PC-9 (cell line): ENCODE measurements around the gene BAIAP3. TPM values are rescaled to one million over a fixed set of nuclear protein-coding genes. Genes with fewer than 3 reads are reported as not detected.

Experiments used
- BruUV-seq: library from RNA; stranded (reverse); fragments of 400-500 nt; replicated peaks from 2 replicates; lab custom pipeline; 2021; lab: Mats Ljungman, UMichigan
- CTCF ChIA-PET: fragments of 300-600 bp; sonication (Branson Sonifier 250); formaldehyde crosslinking; loops from one replicate; lab custom pipeline; 2022; ENCODE audit warnings: antibody characterized with exemption; lab: Charles Lee
- POLR2A ChIA-PET: fragments of 300-600 bp; sonication (Branson Sonifier 250); formaldehyde crosslinking; loops from one replicate; lab custom pipeline; 2022; ENCODE audit warnings: antibody characterized with exemption; ENCODE audit not compliant: unreplicated experiment; lab: Charles Lee
- DNase-seq, 2 experiments: peaks; one replicate each; pipeline versions ENCODE4 v3.0.0 to v3.0.0-alpha.2; 2015 to 2022; ENCODE audit warnings: mixed read lengths in 1 of 2
- H2AFZ ChIP-seq: fragments of 200-600 bp; sonication (generic); 2 replicates; pipeline ENCODE4 v1.8.1; 2017; ENCODE audit warnings: antibody characterized with exemption
- H3F3A ChIP-seq: fragments of 200-600 bp; sonication (generic); 2 replicates; pipeline ENCODE4 v1.8.1; 2017; ENCODE audit warnings: antibody characterized with exemption, mild to moderate bottlenecking, low read depth; ENCODE audit not compliant: insufficient read depth
- H3K27ac ChIP-seq: fragments of 200-600 bp; sonication (generic); 2 replicates; pipeline ENCODE4 v1.6.1; 2016; ENCODE audit warnings: mixed run types
- H3K27me3 ChIP-seq: fragments of 200-600 bp; sonication (generic); 2 replicates; pipeline ENCODE4 v1.6.1; 2016; ENCODE audit warnings: low read depth, mixed run types; ENCODE audit not compliant: insufficient read depth
- H3K36me3 ChIP-seq: fragments of 200-600 bp; sonication (generic); 2 replicates; pipeline ENCODE4 v1.6.1; 2016; ENCODE audit warnings: low read depth, mixed run types
- H3K4me1 ChIP-seq: fragments of 200-600 bp; sonication (generic); replicated peaks from 2 replicates; pipeline ENCODE4 v1.6.1; 2016; ENCODE audit warnings: mixed run types; ENCODE audit not compliant: insufficient read depth
- H3K4me2 ChIP-seq: fragments of 200-600 bp; sonication (generic); 2 replicates; pipeline ENCODE4 v1.6.1; 2017; ENCODE audit warnings: mixed run types
- H3K4me3 ChIP-seq: fragments of 200-600 bp; sonication (generic); 2 replicates; pipeline ENCODE4 v1.6.1; 2016; ENCODE audit warnings: mixed run types
- H3K79me2 ChIP-seq: fragments of 200-600 bp; sonication (generic); 2 replicates; pipeline ENCODE4 v1.6.1; 2017; ENCODE audit warnings: low read depth, mixed run types
- H3K9me2 ChIP-seq: fragments of 200-600 bp; sonication (generic); 2 replicates; pipeline ENCODE4 v1.8.1; 2017; ENCODE audit warnings: mild to moderate bottlenecking; ENCODE audit not compliant: insufficient read depth
- H3K9me3 ChIP-seq: fragments of 200-600 bp; sonication (generic); 2 replicates; pipeline ENCODE4 v1.8.1; 2016; ENCODE audit warnings: low read depth; ENCODE audit not compliant: insufficient read depth
- H4K20me1 ChIP-seq: fragments of 200-600 bp; sonication (generic); 2 replicates; pipeline ENCODE4 v1.8.1; 2017; ENCODE audit not compliant: insufficient read depth
- EZH2 ChIP-seq: fragments of 200-600 bp; sonication (generic); IDR thresholded peaks from 2 replicates; pipeline ENCODE4 v1.8.0; 2017; ENCODE audit warnings: antibody characterized with exemption, low read depth
- intact Hi-C: fragments of 100-400 bp; cut with micrococcal nuclease; formaldehyde crosslinking; loops from one replicate; pipeline ENCODE4 v1.10.0; 2022; ENCODE audit not compliant: unreplicated experiment
- total RNA-seq: library from RNA; stranded (reverse); gene quantifications from 2 replicates; pipeline ENCODE4 v1.2.3, GENCODE V29; 2021
- TF ChIP-seq, protein P1 (sequence below): fragments of 200-600 bp; sonication (generic); conservative IDR thresholded peaks from 2 replicates; pipeline ENCODE4 v1.6.1; 2017; ENCODE audit warnings: mixed run types, antibody characterized with exemption, mild to moderate bottlenecking, moderate library complexity

The BAIAP3 gene
- total RNA-seq, 1 experiment from 2014 or later, result 35.0 TPM

DNA sequence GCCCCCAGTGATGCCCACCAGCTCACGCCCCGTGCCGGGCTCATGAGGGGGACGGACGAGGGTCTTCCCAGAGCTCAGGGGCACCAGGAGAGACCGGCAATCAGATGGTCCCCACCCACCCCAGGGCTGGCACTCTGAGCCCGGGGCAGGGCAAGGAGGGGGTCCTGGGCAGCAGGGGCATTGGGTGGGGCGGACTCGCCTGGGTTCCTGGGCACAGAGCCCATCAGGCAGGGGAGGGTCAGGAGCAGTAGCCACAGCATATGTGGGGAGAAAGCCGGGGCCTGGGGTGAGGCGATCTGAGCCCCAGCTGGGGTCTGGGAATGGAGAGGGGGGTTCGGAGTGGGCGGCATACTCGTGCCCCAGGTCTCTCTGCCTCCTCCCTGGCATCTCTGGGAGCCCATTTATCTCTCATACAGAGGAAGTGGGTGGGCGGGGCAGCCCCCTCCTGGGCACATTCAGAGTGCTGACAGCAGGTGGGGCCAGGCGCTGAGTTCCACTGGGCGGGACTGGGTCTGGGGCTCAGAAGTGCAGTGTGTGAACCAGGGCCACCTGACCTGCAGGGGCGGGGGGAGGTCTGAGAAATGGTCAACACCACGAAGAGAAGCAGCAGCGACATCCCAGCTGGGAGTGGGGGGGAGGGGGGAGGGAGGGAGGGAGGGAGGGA is 44.5 kb upstream of the BAIAP3 start:
- peaks cover 37% of the 10 kb centered on the region; the same call in 1 of the 2 replicates for H3K27me3 ChIP-seq
- CTCF ChIA-PET, result no interaction called here

DNA sequence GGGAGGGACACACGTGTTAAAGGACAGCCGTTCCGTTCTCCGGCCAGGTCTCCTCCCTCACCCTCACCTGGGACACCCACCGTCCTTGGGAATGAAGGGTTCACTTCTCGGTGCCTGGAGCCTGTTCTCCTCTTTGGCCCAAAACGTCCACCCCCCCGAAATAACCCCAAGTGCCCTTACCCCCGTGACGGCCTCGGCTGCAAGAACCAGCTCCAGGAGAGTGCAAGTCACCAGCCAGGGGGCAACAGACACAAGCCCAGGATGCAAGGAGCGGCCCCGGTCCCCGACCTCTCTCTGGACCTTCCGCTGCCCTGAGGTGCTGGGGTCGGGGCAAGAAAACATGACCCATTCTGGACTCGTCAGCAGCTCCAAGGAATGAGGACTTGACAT is 44.0 kb upstream of the BAIAP3 start:
- intact Hi-C loops, result no loop called here
- H3K27me3 ChIP-seq, result peaks cover 37% of the 10 kb centered on the region; the same call in 1 of the 2 replicates
- H3K27ac ChIP-seq, result no peak overlapping the region
- POLR2A ChIA-PET, result no interaction called here
- H3F3A ChIP-seq, result no peaks in the 10 kb centered on the region
- H3K4me3 ChIP-seq, result no peak overlapping the region
- no peak overlapping the region for H2AFZ ChIP-seq
- H3K9me3 ChIP-seq, result no peaks in the 10 kb centered on the region
- H3K79me2 ChIP-seq, result no peaks in the 10 kb centered on the region
- TF ChIP-seq EZH2, result no peak
- TF ChIP-seq, protein P1, sequence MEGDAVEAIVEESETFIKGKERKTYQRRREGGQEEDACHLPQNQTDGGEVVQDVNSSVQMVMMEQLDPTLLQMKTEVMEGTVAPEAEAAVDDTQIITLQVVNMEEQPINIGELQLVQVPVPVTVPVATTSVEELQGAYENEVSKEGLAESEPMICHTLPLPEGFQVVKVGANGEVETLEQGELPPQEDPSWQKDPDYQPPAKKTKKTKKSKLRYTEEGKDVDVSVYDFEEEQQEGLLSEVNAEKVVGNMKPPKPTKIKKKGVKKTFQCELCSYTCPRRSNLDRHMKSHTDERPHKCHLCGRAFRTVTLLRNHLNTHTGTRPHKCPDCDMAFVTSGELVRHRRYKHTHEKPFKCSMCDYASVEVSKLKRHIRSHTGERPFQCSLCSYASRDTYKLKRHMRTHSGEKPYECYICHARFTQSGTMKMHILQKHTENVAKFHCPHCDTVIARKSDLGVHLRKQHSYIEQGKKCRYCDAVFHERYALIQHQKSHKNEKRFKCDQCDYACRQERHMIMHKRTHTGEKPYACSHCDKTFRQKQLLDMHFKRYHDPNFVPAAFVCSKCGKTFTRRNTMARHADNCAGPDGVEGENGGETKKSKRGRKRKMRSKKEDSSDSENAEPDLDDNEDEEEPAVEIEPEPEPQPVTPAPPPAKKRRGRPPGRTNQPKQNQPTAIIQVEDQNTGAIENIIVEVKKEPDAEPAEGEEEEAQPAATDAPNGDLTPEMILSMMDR, result no peak
- H3K4me2 ChIP-seq, result no peak overlapping the region
- H3K9me2 ChIP-seq, result no peaks in the 10 kb centered on the region
- CTCF ChIA-PET, result no interaction called here
- DNase-seq, result no peak
- H4K20me1 ChIP-seq, result no peaks in the 10 kb centered on the region
- no peaks in the 10 kb centered on the region for H3K36me3 ChIP-seq
- peaks cover 11% of the 10 kb centered on the region for H3K4me1 ChIP-seq
- BruUV-seq, result no TSS peak

More for the DNA sequence above, 44.5 kb upstream of the BAIAP3 start:
- no peak for DNase-seq
- Histone ChIP-seq H3F3A (no peaks in the 10 kb centered on the region), H3K36me3 (no peaks in the 10 kb centered on the region), H3K4me3 (no peak overlapping the region), H4K20me1 (no peaks in the 10 kb centered on the region), H3K27ac (no peak overlapping the region), H3K4me2 (no peak overlapping the region), H2AFZ (no peak overlapping the region), H3K79me2 (no peaks in the 10 kb centered on the region), H3K9me3 (no peaks in the 10 kb centered on the region), H3K4me1 (peaks cover 5% of the 10 kb centered on the region), H3K9me2 (no peaks in the 10 kb centered on the region)
- no peak for TF ChIP-seq EZH2
- TF ChIP-seq, protein P1, result no peak
- intact Hi-C loops, result no loop called here
- no TSS peak for BruUV-seq
- POLR2A ChIA-PET, result no interaction called here

DNA sequence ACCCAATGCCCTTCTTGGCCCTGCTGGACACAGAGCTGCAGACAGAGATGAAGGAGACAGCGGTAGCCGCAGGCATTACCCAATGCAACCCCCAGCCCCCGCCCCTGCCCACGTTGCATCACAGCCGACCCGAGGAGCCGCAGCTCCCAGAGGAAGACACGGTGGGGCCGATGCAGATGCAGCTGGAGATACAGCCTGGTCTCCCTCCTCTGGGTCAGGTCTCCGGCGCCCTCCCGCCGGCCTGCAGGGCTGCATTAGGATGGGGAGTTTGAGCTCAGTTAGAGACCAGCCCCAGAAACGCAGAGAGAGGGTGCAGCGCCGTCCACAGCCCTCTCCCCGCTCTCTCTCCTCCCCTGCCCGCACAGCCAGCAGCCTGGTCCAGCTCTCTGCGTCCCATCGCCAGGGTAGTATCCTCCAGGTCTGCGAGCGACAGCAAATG is 43.4 kb upstream of the BAIAP3 start:
- Histone ChIP-seq H3K36me3 (no peaks in the 10 kb centered on the region), H3K4me2 (no peak overlapping the region), H3K4me3 (no peak overlapping the region), H2AFZ (no peak overlapping the region), H3K9me3 (no peaks in the 10 kb centered on the region), H3K27me3 (peaks cover 37% of the 10 kb centered on the region; the same call in 1 of the 2 replicates), H4K20me1 (no peaks in the 10 kb centered on the region), H3K27ac (no peak overlapping the region), H3F3A (peaks cover under 1% of the 10 kb centered on the region; the same call in 1 of the 2 replicates), H3K4me1 (peaks cover 11% of the 10 kb centered on the region), H3K9me2 (no peaks in the 10 kb centered on the region), H3K79me2 (no peaks in the 10 kb centered on the region)
- TF ChIP-seq, protein P1, result no peak
- TF ChIP-seq EZH2, result no peak
- intact Hi-C loops, result no loop called here
- CTCF ChIA-PET, result no interaction called here
- POLR2A ChIA-PET, result no interaction called here
- no TSS peak for BruUV-seq
- DNase-seq, result no peak
